IPS-11a (cell line): Measurements from ENCODE around the gene PRIMPOL.

Experiments
- H3K4me3 ChIP-seq: one replicate; pipeline ENCODE4 v1.5.1; 2013; ENCODE audit warnings: low read depth, low read length, control low read depth

The PRIMPOL gene

GRCh38 chr4:184664445-184665210, 15.1 kb downstream of the PRIMPOL start:
- H3K4me3 ChIP-seq = no peak overlapping the region

GRCh38 chr4:184666670-184667069, 17.1 kb downstream of the PRIMPOL start:
- no peak overlapping the region for H3K4me3 ChIP-seq

- H3K4me3 ChIP-seq = no peak overlapping the region
These were observed 18.6 kb downstream of the PRIMPOL start for GRCh38 chr4:184668096-184668495.

GRCh38 chr4:184668511-184669114, 19.1 kb downstream of the PRIMPOL start:
- H3K4me3 ChIP-seq = no peak overlapping the region

- no peak overlapping the region for H3K4me3 ChIP-seq
These were observed 19.7 kb downstream of the PRIMPOL start for GRCh38 chr4:184669251-184669650.

GRCh38 chr4:184671101-184671500, 21.6 kb downstream of the PRIMPOL start:
- H3K4me3 ChIP-seq = no peak overlapping the region

GRCh38 chr4:184672741-184673140, 23.2 kb downstream of the PRIMPOL start:
- H3K4me3 ChIP-seq = no peak overlapping the region

GRCh38 chr4:184674011-184674410, 24.5 kb downstream of the PRIMPOL start:
- no peak overlapping the region for H3K4me3 ChIP-seq

GRCh38 chr4:184675018-184675417, 25.5 kb downstream of the PRIMPOL start:
- H3K4me3 ChIP-seq = no peak overlapping the region

GRCh38 chr4:184675821-184676492, 26.4 kb downstream of the PRIMPOL start:
- no peak overlapping the region for H3K4me3 ChIP-seq

- no peak overlapping the region for H3K4me3 ChIP-seq
These were observed 31.2 kb downstream of the PRIMPOL start for GRCh38 chr4:184680698-184681097.

GRCh38 chr4:184681916-184682315, 32.4 kb downstream of the PRIMPOL start:
- H3K4me3 ChIP-seq = no peak overlapping the region

GRCh38 chr4:184684491-184685189, 35.1 kb downstream of the PRIMPOL start:
- no peak overlapping the region for H3K4me3 ChIP-seq

- no peak overlapping the region for H3K4me3 ChIP-seq
These were observed 38.5 kb downstream of the PRIMPOL start for GRCh38 chr4:184688005-184688404.

- no peak overlapping the region for H3K4me3 ChIP-seq
These were observed 38.9 kb downstream of the PRIMPOL start for GRCh38 chr4:184688447-184688846.

GRCh38 chr4:184689681-184690080, 40.1 kb downstream of the PRIMPOL start:
- no peak overlapping the region for H3K4me3 ChIP-seq

GRCh38 chr4:184693056-184693455, 43.5 kb downstream of the PRIMPOL start:
- no peak overlapping the region for H3K4me3 ChIP-seq

- no peak overlapping the region for H3K4me3 ChIP-seq
These were observed 44.9 kb downstream of the PRIMPOL start for GRCh38 chr4:184694412-184694956.

- H3K4me3 ChIP-seq = no peak overlapping the region
These were observed 45.8 kb downstream of the PRIMPOL start for GRCh38 chr4:184695178-184695896.

GRCh38 chr4:184697956-184698355, 48.4 kb downstream of the PRIMPOL start:
- no peak overlapping the region for H3K4me3 ChIP-seq
